Adrenal gland (tissue), 12 donors: ENCODE results near the gene NAA50. TPM values are rescaled to one million over a fixed set of nuclear protein-coding genes. Genes with fewer than 3 reads are reported as not detected.

Experiments used
- DNase-seq, 7 donors: peaks; one replicate each; pipeline ENCODE4 v3.0.0-alpha.2; 2019 to 2020
- H3K27ac ChIP-seq, 5 donors: fragments of 200-600 bp; sonication (generic) in 4 of 5; 1 replicate in 3 of 5; 2 replicates in 2 of 5; pipeline versions ENCODE4 v1.5.1 to v1.8.0; 2016 to 2020; ENCODE audit warnings: mild to moderate bottlenecking in 1 of 5
- H3K27me3 ChIP-seq: fragments of 200-600 bp; 2 replicates; pipeline ENCODE4 v1.8.0; 2021
- H3K36me3 ChIP-seq, 2 donors: fragments of 200-600 bp; replicated peaks in 1 of 2; 1 replicate in 1 of 2; 2 replicates in 1 of 2; pipeline versions ENCODE4 v1.5.1 to v1.8.0; 2018 to 2022
- H3K4me1 ChIP-seq, 2 donors: fragments of 200-600 bp; replicated peaks in 1 of 2; 1 replicate in 1 of 2; 2 replicates in 1 of 2; pipeline versions ENCODE4 v1.5.1 to v1.8.0; 2018 to 2021
- H3K4me3 ChIP-seq, 4 donors: fragments of 200-600 bp; sonication (generic) in 3 of 4; one replicate each; pipeline ENCODE4 v1.5.1; 2016 to 2018
- H3K9me3 ChIP-seq, 3 donors: fragments of 200-600 bp; sonication (generic) in 1 of 3; replicated peaks in 1 of 3; 1 replicate in 2 of 3; 2 replicates in 1 of 3; pipeline versions ENCODE4 v1.5.1 to v1.8.0; 2016 to 2021
- CTCF ChIP-seq, 6 experiments: fragments of 450-650 bp in 4 of 6; fragments of 200-600 bp in 2 of 6; sonication (generic) in 1 of 6; IDR thresholded peaks; 1 replicate in 5 of 6; 2 replicates in 1 of 6; pipeline versions ENCODE4 v1.5.1 to v1.8.0; 2016 to 2021; ENCODE audit warnings: antibody characterized with exemption in 6 of 6, mild to moderate bottlenecking in 2 of 6, moderate library complexity in 1 of 6
- POLR2A ChIP-seq, 2 donors: fragments of 450-650 bp; IDR thresholded peaks; one replicate each; pipeline ENCODE4 v1.6.1; 2017; ENCODE audit warnings: antibody characterized with exemption in 2 of 2, mild to moderate bottlenecking in 2 of 2, moderate library complexity in 1 of 2
- WGBS, 4 donors: extraction: QIAGEN DNeasy Blood & Tissue Kit in 2 of 4; methylation state at CpG; one replicate each; pipeline versions ENCODE4 v1.1.5 to v1.1.7; 2013 to 2017; 5-methylcytosine and 5-hydroxymethylcytosine counted together
- intact Hi-C, 2 donors: fragments of 100-400 bp; cut with DNase I; formaldehyde crosslinking; loops; one replicate each; pipeline versions ENCODE4 v1.14.1 to v1.15.0; 2022 to 2023
- polyA plus RNA-seq, 3 donors: library from polyadenylated mRNA; stranded (reverse); fragments of 200-250 nt in 2 of 3; fragments of 350-450 nt in 1 of 3; fragmentation: Illumina TruSeq in 1 of 3; extraction: RNeasy Lipid Tissue Mini Kit (QIAGEN cat#74804) in 1 of 3; gene quantifications; one replicate each; pipeline ENCODE4 v1.2.3, GENCODE V29; 2013 to 2014
- total RNA-seq, 9 donors: library from RNA; depleted of rRNA in 4 of 9; stranded (reverse); fragments of >200 nt in 4 of 9; fragments of 120-200 nt in 1 of 9; fragmentation: NEBNext Ultra II Directional in 1 of 9; extraction: Animal tissue kit (Norgen Biotek cat#: 25700) in 1 of 9; gene quantifications; one replicate each; pipeline versions ENCODE4 v1.1.0 to v1.2.4, GENCODE V29; 2013 to 2023
- donor health status: healthy with polysubstance abuse.
- donor health status: Bipolar disorder and iron deficiency.
- donor health status: DM: yes; HTN: yes; CAD: no.
- donor health status: DM: no; HTN: no; CAD: no.
- donor health status: DM: no; HTN: no; CAD: no.
- donor health status: DM: yes; HTN: yes; CAD: no.

Gene NAA50
- total and polyA plus RNA-seq, 12 donors: 17.2 to 233 (median 114) TPM

GRCh38 chr3:113791381-113791780 is 45.3 kb upstream of the NAA50 start:
- H3K4me3 ChIP-seq: no peak overlapping the region

DNA sequence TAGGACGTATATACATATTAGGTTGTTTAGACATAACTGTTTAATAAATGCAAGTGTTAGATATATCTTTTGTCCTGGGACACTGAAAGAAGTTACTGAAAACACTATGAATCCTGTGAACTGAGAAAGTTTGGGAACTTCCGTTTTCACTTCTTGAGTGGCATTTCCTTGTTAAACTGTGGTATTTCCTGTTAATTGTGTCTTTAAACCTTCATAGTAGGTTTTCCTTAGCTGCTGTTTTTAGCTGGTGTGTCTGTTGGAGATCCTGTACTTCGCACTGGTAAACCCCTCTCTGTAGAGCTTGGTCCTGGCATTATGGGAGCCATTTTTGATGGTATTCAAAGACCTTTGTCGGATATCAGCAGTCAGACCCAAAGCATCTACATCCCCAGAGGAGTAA is 37.9 kb upstream of the NAA50 start:
- H3K27ac ChIP-seq: peak overlapping the region in 2 of 5 donors; percentile 19 to 50
- peak overlapping the region in 1 of 4 donors; percentile 11 for H3K4me3 ChIP-seq
- TF ChIP-seq POLR2A (IDR thresholded peaks at IDR 0.05) (no peak), CTCF (IDR thresholded peaks at IDR 0.05) (no peak)
- H3K9me3 ChIP-seq: no peaks in the 10 kb centered on the region
- H3K4me1 ChIP-seq: peaks cover 0 to 14% of the 10 kb centered on the region in 2 donors
- intact Hi-C loops: no loop called here
- WGBS, 4 donors: 57 to 70% (median 68%) methylated on average over 4 of the region's 4 CpGs
- no peaks in the 10 kb centered on the region for H3K27me3 ChIP-seq
- DNase-seq: no peak
- H3K36me3 ChIP-seq: peaks cover 0 to 26% of the 10 kb centered on the region in 2 donors

More at GRCh38 chr3:113791381-113791780, 45.3 kb upstream of the NAA50 start:
- H3K27me3 ChIP-seq: no peaks in the 10 kb centered on the region
- TF ChIP-seq CTCF (IDR thresholded peaks at IDR 0.05): no peak
- no peak for TF ChIP-seq POLR2A (IDR thresholded peaks at IDR 0.05)
- intact Hi-C loops: no loop called here
- DNase-seq: no peak
- no peaks in the 10 kb centered on the region for H3K4me1 ChIP-seq
- no peaks in the 10 kb centered on the region for H3K9me3 ChIP-seq
- H3K36me3 ChIP-seq: peaks cover 0 to 58% of the 10 kb centered on the region in 2 donors
- no peak overlapping the region for H3K27ac ChIP-seq

DNA sequence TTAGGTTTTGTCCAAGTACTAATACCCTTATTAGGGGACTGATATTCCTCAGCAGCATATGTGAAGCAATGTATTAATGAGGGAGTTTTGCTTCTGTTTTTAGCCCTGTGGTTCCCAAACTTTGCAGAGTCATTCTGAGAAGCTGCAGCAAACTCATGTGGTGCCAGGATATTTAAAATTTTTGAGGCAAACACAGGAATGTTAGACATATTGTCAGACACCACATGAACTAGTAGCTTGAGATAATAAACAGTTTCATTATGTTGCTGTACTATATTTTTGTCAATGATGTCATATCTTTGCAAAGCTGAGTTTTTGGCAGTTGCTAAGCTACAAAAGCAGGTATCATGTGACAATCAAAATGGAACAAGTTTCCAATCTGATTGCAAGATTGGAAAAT is 37.4 kb upstream of the NAA50 start:
- no peak for DNase-seq
- H3K36me3 ChIP-seq: peaks cover 0 to 22% of the 10 kb centered on the region in 2 donors
- TF ChIP-seq POLR2A (IDR thresholded peaks at IDR 0.05): no peak
- no peak for TF ChIP-seq CTCF (IDR thresholded peaks at IDR 0.05)
- H3K27me3 ChIP-seq: no peaks in the 10 kb centered on the region
- peaks cover 0 to 14% of the 10 kb centered on the region in 2 donors for H3K4me1 ChIP-seq
- H3K9me3 ChIP-seq: no peaks in the 10 kb centered on the region
- peak overlapping the region in 2 of 5 donors; percentile 19 to 50 for H3K27ac ChIP-seq
- H3K4me3 ChIP-seq: peak overlapping the region in 1 of 4 donors; percentile 11
- intact Hi-C loops: no loop called here

DNA sequence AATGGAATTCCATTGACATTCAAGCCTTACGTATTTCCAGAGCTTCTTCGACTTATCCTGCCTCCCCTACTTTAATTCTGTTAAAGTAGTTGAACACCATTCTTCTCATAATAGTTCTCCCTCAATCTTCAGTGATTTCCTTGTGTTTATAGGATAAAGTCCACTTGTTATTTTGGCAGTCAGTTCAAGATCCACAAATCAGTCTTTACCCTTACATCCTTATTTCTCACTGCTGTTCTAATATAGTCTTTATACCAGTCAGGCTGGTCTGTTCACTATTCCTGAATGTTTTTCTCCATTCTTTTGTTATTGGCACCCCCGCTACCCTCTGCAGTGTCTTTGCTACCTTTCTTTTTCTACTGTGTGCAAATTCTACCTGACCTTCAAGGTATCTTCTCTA is 30.5 kb upstream of the NAA50 start:
- 79 to 88% (median 84%) methylated on average over 3 of the region's 3 CpGs for WGBS, 4 donors
- Histone ChIP-seq H3K9me3 (no peaks in the 10 kb centered on the region), H3K27me3 (no peaks in the 10 kb centered on the region), H3K36me3 (no peaks in the 10 kb centered on the region), H3K27ac (no peak overlapping the region), H3K4me1 (no peaks in the 10 kb centered on the region), H3K4me3 (no peak overlapping the region)
- DNase-seq: no peak
- no peak for TF ChIP-seq POLR2A (IDR thresholded peaks at IDR 0.05)
- TF ChIP-seq CTCF (IDR thresholded peaks at IDR 0.05): no peak
- intact Hi-C loops: no loop called here
